ENCODE results near the gene SHISA9.

- TF ChIP-seq CTCF (IDR thresholded peaks at IDR 0.05): no peak
- TF ChIP-seq ZFX (IDR thresholded peaks at IDR 0.05; ENCODE audit: borderline replicate concordance): no peak
These were observed 254.0 kb downstream of the SHISA9 start for GRCh38 chr16:13155377-13155776.

Measured in 22Rv1 (cell line).